GM21447 (cell line): ENCODE measurements around the gene ZSWIM6.
A peak's percentile ranks its signal among the peaks of the same experiment; 100 is the strongest.
"Not testable (repeated sequence)": the region's sequence is repeated elsewhere in the genome, so short reads cannot be mapped to it uniquely, and the experiment has no call there.

Experiments
- ATAC-seq: cut with Tn5 transposase; IDR thresholded peaks from one replicate; pipeline ENCODE4 v1.9.1; 2021; ENCODE audit not compliant: unreplicated experiment

The ZSWIM6 gene

DNA sequence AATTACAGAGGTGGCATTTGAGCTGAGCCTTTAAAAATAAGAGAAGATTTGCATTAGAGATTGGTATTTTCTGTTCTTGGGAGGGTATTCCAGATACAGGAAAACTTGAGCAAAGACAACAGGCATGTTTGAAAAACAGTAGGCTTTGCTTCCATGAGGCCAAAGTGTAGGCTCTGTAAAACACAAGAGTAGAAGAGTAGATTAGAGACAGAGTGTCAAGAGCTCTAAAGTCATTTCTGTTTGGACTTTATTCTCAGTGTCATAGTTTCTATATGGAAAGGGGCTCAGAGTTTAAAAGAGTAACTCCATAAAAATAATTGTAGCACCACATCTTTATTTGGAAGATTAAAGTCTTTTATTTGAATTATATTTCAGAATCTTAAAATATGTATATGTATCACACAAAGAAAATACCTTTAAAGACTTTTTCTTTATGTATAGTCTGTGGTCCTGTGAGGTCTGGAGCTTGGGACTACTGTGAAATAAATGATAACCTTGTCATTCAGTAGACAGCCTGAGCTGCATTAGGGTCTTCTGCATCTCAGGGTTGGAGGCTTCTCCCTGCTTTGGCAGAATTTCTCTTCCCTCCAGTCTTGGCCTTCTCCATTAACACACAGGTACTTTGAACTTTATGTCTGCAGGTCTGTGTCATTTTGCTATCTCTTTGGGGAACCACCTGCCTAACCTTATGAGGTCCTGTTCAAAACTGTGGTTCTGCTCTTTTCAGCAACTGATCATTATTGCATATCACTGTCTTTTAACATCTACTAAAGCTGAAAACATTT, 73.6 kb downstream of the ZSWIM6 start:
- ATAC-seq, result no peak

DNA sequence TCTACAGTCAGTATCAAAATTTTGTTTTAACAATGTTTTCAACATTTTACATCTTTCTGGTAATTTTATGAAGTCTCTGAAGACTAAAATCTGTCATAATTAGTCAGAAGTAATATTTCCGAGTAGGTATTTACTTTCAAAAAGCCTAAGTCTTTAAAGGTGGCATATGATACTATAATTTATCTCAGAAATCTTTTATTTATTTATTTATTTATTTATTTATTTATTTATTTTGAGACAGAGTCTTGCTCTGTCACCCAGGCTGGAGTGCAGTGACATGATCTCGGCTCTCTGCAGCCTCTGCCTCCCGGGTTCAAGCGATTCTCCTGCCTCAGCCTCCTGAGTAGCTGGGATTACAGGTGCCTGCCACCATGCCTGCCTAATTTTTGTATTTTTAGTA, 74.4 kb downstream of the ZSWIM6 start:
- not testable (repeated sequence) for ATAC-seq

GRCh38 chr5:61407706-61408270, 75.7 kb downstream of the ZSWIM6 start:
- ATAC-seq, result no peak

DNA sequence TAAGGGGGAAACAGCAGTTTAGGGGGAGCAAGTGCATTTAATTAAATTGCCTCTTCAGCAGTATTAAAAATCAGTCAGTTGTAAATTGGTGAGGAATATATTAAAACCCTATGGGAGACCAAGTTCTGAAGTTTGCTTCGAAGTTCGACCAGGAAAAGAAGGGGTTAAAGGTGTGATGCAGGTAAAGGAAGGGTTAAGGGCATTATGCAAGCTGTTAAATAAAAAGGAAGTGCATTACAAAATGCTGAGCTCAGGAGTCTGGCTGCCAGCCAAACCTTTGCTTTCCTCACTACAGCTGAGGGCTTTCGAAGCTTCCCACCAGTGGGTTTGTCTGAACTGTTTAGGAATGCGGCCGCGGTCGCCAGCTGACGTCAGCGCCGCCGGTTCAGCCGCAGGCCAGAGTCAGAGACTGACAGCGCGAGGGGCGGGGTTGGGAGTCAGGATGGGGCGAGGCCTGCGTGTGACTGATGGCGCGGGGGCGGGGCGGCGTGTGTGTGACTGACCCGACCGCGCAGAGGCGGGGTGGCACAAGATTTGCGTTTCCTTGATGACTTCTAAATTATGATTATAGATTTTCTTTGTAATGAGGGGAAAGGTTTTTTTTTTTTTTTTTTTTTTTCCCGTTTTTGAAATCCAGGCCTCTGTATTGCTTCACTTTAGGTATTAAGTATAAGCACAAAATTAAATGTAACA, 76.6 kb downstream of the ZSWIM6 start:
- peak; percentile 99 for ATAC-seq

GRCh38 chr5:61409568-61409967, 77.5 kb downstream of the ZSWIM6 start:
- no peak for ATAC-seq

- no peak for ATAC-seq
These were observed 78.8 kb downstream of the ZSWIM6 start for GRCh38 chr5:61410811-61411210.

GRCh38 chr5:61412361-61412760, 80.3 kb downstream of the ZSWIM6 start:
- ATAC-seq, result no peak

DNA sequence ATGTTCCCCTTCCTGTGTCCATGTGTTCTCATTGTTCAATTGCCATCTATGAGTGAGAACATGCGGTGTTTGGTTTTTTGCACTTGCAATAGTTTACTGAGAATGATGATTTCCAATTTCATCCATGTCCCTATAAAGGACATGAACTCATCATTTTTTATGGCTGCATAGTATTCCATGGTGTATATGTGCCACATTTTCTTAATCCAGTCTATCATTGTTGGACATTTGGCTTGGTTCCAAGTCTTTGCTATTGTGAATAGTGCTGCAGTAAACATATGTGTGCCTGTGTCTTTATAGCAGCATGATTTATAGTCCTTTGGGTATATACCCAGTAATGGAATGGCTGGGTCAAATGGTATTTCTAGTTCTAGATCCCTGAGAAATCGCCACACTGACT, 81.1 kb downstream of the ZSWIM6 start:
- not testable (repeated sequence) for ATAC-seq

- no peak for ATAC-seq
These were observed 82.7 kb downstream of the ZSWIM6 start for GRCh38 chr5:61414806-61415205.

DNA sequence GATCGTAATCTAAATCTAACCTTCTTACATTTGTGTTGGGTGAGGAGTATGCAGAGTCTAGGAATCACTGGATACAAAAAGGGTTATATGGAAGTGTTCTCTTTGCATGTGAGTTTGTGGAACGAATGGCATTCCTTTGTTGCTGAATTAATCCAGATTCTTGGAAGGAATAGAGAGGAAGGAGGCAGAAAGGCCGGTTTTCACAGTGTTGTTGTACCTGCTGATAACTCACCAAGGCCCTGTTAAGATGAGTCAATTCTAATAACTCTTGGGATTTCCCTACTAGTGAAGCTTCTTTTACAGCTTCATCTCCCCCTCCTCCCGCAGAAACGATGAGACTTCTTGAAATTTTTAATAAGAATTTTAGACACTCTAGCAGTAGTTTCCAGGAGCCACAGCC, 84.0 kb downstream of the ZSWIM6 start:
- no peak for ATAC-seq

- ATAC-seq, result no peak
These were observed 84.4 kb downstream of the ZSWIM6 start for GRCh38 chr5:61416420-61416819.

GRCh38 chr5:61417340-61417739, 85.3 kb downstream of the ZSWIM6 start:
- no peak for ATAC-seq

- ATAC-seq, result no peak
These were observed 85.8 kb downstream of the ZSWIM6 start for GRCh38 chr5:61417851-61418250.

DNA sequence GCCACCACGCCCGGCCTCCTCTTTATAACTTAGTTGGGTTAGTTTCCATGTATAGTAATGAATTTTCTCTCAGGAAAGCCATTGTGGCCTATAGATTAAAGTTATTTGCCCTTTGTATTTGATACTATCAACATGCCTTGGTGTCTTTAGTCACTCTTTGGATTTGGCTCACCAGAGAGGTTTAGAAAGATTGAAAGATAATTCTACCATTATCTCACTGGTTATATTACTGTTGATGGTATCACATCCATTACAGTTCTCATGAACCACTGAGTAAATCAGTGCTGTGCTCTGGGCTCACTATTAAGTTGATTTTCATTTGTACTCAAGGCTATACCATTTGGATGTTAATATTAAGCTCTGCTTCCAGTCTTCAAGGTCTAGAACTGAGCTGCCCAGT, 87.0 kb downstream of the ZSWIM6 start:
- ATAC-seq, result no peak

- no peak for ATAC-seq
These were observed 88.0 kb downstream of the ZSWIM6 start for GRCh38 chr5:61420016-61420415.

DNA sequence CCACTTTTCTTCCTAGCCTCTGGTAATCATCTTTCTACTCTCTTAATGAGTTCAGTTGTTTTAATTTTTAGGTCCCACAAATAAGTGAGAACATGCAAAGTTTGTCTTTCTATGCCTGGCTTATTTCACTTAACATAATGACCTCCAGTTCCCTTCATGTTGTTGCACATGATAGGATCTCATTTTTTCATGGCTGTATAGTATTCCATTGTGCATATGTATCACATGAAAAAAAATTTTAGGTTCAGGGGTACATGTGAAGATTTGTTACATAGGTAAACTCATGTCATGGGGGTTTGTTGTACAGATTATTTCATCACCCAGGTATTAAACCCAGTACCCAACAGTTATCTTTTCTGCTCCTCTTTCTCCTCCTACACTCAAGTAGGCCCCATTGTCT, 89.2 kb downstream of the ZSWIM6 start:
- not testable (repeated sequence) for ATAC-seq

- ATAC-seq, result no peak
These were observed 91.6 kb downstream of the ZSWIM6 start for GRCh38 chr5:61423487-61424145.

DNA sequence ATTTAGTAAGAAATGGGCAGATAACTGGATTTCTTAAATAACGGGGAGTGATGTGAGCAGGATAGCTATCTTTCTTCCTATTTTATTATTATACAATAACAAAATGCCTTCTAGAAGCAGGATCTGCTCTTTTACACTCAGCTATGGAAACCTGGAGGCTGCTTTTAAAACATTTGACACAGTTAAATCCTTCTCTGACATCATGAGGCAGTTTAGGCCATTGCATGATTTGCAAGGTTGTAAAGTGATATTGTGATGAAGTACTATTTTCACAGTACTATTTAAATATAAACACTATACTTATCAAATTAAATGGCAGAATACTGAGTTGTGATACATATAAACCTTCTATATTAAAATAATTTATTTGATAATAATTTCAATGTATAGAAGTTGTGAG, 93.9 kb downstream of the ZSWIM6 start:
- ATAC-seq, result no peak

- no peak for ATAC-seq
These were observed 97.8 kb downstream of the ZSWIM6 start for GRCh38 chr5:61429906-61430305.

- ATAC-seq, result no peak
These were observed 100.0 kb downstream of the ZSWIM6 start for GRCh38 chr5:61431923-61432620.

GRCh38 chr5:61435368-61435767, 103.3 kb downstream of the ZSWIM6 start:
- ATAC-seq, result no peak
